ENCODE measurements around the gene PCED1B.
"Not testable (repeated sequence)": the region's sequence is repeated elsewhere in the genome, so short reads cannot be mapped to it uniquely, and the experiment has no call there.

- TF ChIP-seq, protein P1, sequence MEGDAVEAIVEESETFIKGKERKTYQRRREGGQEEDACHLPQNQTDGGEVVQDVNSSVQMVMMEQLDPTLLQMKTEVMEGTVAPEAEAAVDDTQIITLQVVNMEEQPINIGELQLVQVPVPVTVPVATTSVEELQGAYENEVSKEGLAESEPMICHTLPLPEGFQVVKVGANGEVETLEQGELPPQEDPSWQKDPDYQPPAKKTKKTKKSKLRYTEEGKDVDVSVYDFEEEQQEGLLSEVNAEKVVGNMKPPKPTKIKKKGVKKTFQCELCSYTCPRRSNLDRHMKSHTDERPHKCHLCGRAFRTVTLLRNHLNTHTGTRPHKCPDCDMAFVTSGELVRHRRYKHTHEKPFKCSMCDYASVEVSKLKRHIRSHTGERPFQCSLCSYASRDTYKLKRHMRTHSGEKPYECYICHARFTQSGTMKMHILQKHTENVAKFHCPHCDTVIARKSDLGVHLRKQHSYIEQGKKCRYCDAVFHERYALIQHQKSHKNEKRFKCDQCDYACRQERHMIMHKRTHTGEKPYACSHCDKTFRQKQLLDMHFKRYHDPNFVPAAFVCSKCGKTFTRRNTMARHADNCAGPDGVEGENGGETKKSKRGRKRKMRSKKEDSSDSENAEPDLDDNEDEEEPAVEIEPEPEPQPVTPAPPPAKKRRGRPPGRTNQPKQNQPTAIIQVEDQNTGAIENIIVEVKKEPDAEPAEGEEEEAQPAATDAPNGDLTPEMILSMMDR (conservative IDR thresholded peaks at IDR 0.05 in 1 of 2, IDR thresholded peaks at IDR 0.05 in 1 of 2; ENCODE audit: low read depth in 1 of 2, low read length in 2 of 2) = not testable (repeated sequence)
- not testable (repeated sequence) for TF ChIP-seq EZH2 (IDR thresholded peaks at IDR 0.05; ENCODE audit: low read length, missing control alignments)
These were observed 102.9 kb downstream of the PCED1B start for GRCh38 chr12:47182164-47182938.

All from fibroblast of lung (primary cell).